Neutrophil (primary cell): ENCODE measurements around the gene SH3RF3.

ENCODE experiments used
- H3K27ac ChIP-seq: fragments of 200-600 bp; sonication (generic); 2 replicates; pipeline ENCODE4 v1.5.1; 2016; ENCODE audit warnings: mild to moderate bottlenecking, moderate library complexity
- H3K27me3 ChIP-seq: fragments of 200-600 bp; sonication (generic); 2 replicates; pipeline ENCODE4 v1.6.0; 2016; ENCODE audit warnings: mild to moderate bottlenecking
- H3K36me3 ChIP-seq: fragments of 200-600 bp; sonication (generic); 2 replicates; pipeline ENCODE4 v1.5.1; 2017
- H3K4me1 ChIP-seq, 2 experiments: fragments of 200-600 bp in 1 of 2; sonication (generic) in 1 of 2; 1 replicate in 1 of 2; 2 replicates in 1 of 2; pipeline versions ENCODE4 v1.5.1 to v1.6.1; 2013 to 2016; ENCODE audit warnings: low read depth in 1 of 2, low read length in 1 of 2, mild to moderate bottlenecking in 1 of 2, moderate library complexity in 1 of 2; ENCODE audit not compliant: control insufficient read depth in 1 of 2, insufficient read depth in 1 of 2
- H3K4me3 ChIP-seq, 2 experiments: fragments of 200-600 bp in 1 of 2; sonication (generic) in 1 of 2; 1 replicate in 1 of 2; 2 replicates in 1 of 2; pipeline ENCODE4 v1.5.1; 2013 to 2016; ENCODE audit warnings: low read depth in 1 of 2, low read length in 1 of 2, mild to moderate bottlenecking in 1 of 2, moderate library complexity in 1 of 2
- H3K9me3 ChIP-seq: fragments of 200-600 bp; sonication (generic); 2 replicates; pipeline ENCODE4 v1.5.1; 2016
- CTCF ChIP-seq: fragments of 200-600 bp; sonication (generic); IDR thresholded peaks from 2 replicates; pipeline ENCODE4 v1.5.1; 2016; ENCODE audit warnings: antibody characterized with exemption

SH3RF3 gene

GRCh38 chr2:109479804-109480203 lies 350.8 kb downstream of the SH3RF3 start:
- H3K27me3 ChIP-seq = peaks cover 28% of the 10 kb centered on the region

GRCh38 chr2:109480486-109481195 lies 351.6 kb downstream of the SH3RF3 start:
- no peak overlapping the region for H3K27ac ChIP-seq
- H3K4me1 ChIP-seq = no peaks in the 10 kb centered on the region
- H3K9me3 ChIP-seq = no peaks in the 10 kb centered on the region
- no peak overlapping the region for H3K4me3 ChIP-seq
- H3K27me3 ChIP-seq = peaks cover 28% of the 10 kb centered on the region
- TF ChIP-seq CTCF = no peak
- no peaks in the 10 kb centered on the region for H3K36me3 ChIP-seq

More at GRCh38 chr2:109479804-109480203, 350.8 kb downstream of the SH3RF3 start:
- Histone ChIP-seq H3K27ac (no peak overlapping the region), H3K4me3 (no peak overlapping the region), H3K9me3 (no peaks in the 10 kb centered on the region), H3K36me3 (no peaks in the 10 kb centered on the region), H3K4me1 (no peaks in the 10 kb centered on the region)
- TF ChIP-seq CTCF = no peak

GRCh38 chr2:109481196-109481555 lies 352.2 kb downstream of the SH3RF3 start:
- no peaks in the 10 kb centered on the region for H3K36me3 ChIP-seq
- H3K4me1 ChIP-seq = no peaks in the 10 kb centered on the region
- peaks cover 28% of the 10 kb centered on the region for H3K27me3 ChIP-seq
- TF ChIP-seq CTCF = no peak
- H3K9me3 ChIP-seq = no peaks in the 10 kb centered on the region
- H3K27ac ChIP-seq = no peak overlapping the region
- H3K4me3 ChIP-seq = no peak overlapping the region

- H3K4me3 ChIP-seq = no peak overlapping the region
- no peak for TF ChIP-seq CTCF
- H3K36me3 ChIP-seq = no peaks in the 10 kb centered on the region
- H3K27me3 ChIP-seq = peaks cover 28% of the 10 kb centered on the region
- no peak overlapping the region for H3K27ac ChIP-seq
- H3K4me1 ChIP-seq = no peaks in the 10 kb centered on the region
- H3K9me3 ChIP-seq = no peaks in the 10 kb centered on the region
These were observed 352.6 kb downstream of the SH3RF3 start for GRCh38 chr2:109481599-109481998.

- H3K36me3 ChIP-seq = no peaks in the 10 kb centered on the region
- TF ChIP-seq CTCF = no peak
- H3K4me3 ChIP-seq = no peak overlapping the region
- no peak overlapping the region for H3K27ac ChIP-seq
- peaks cover 28% of the 10 kb centered on the region for H3K27me3 ChIP-seq
- H3K9me3 ChIP-seq = no peaks in the 10 kb centered on the region
- H3K4me1 ChIP-seq = no peaks in the 10 kb centered on the region
These were observed 353.4 kb downstream of the SH3RF3 start for GRCh38 chr2:109482361-109482861.
